RWPE2 (cell line): ENCODE results near the gene ZBTB49.

ENCODE experiments used
- ATAC-seq: fragments of 200-7000 bp; cut with Tn5 transposase; 3 replicates; pipeline ENCODE4 v1.9.1; 2021; ENCODE audit warnings: low read depth
- DNase-seq: peaks from one replicate; pipeline ENCODE4 v3.0.0-alpha.2; 2020; ENCODE audit warnings: low spot score
- H3K27ac ChIP-seq: fragments of 450-650 bp; 2 replicates; pipeline ENCODE4 v1.5.1; 2017; ENCODE audit warnings: mild to moderate bottlenecking; ENCODE audit not compliant: poor library complexity, severe bottlenecking
- H3K27me3 ChIP-seq: fragments of 250-450 bp; sonication (Bioruptor Pico); 2 replicates; pipeline ENCODE4 v1.5.1; 2021; ENCODE audit warnings: mild to moderate bottlenecking, moderate library complexity; ENCODE audit not compliant: insufficient read depth, poor library complexity, severe bottlenecking
- H3K36me3 ChIP-seq: fragments of 250-450 bp; sonication (Bioruptor Pico); 2 replicates; pipeline ENCODE4 v1.5.1; 2020; ENCODE audit warnings: low read depth, mild to moderate bottlenecking, moderate library complexity
- H3K4me1 ChIP-seq: fragments of 250-450 bp; sonication (Bioruptor Pico); 2 replicates; pipeline ENCODE4 v1.5.1; 2021; ENCODE audit warnings: mild to moderate bottlenecking, moderate library complexity; ENCODE audit not compliant: insufficient read depth, poor library complexity, severe bottlenecking
- H3K4me3 ChIP-seq: fragments of 250-450 bp; sonication (Bioruptor Pico); 2 replicates; pipeline ENCODE4 v1.5.1; 2021; ENCODE audit warnings: mild to moderate bottlenecking, moderate library complexity; ENCODE audit not compliant: severe bottlenecking
- H3K9me3 ChIP-seq: fragments of 250-450 bp; sonication (Bioruptor Pico); 2 replicates; pipeline ENCODE4 v1.5.1; 2021; ENCODE audit warnings: mild to moderate bottlenecking, moderate library complexity; ENCODE audit not compliant: severe bottlenecking
- TF ChIP-seq, protein P1 (sequence below): fragments of 450-650 bp; IDR thresholded peaks from one replicate; pipeline ENCODE4 v1.5.1; 2017; ENCODE audit warnings: mild to moderate bottlenecking, moderate library complexity; ENCODE audit not compliant: poor library complexity, severe bottlenecking

ZBTB49 gene

GRCh38 chr4:4259484-4260100 is 30.5 kb upstream of the ZBTB49 start:
- TF ChIP-seq, protein P1, sequence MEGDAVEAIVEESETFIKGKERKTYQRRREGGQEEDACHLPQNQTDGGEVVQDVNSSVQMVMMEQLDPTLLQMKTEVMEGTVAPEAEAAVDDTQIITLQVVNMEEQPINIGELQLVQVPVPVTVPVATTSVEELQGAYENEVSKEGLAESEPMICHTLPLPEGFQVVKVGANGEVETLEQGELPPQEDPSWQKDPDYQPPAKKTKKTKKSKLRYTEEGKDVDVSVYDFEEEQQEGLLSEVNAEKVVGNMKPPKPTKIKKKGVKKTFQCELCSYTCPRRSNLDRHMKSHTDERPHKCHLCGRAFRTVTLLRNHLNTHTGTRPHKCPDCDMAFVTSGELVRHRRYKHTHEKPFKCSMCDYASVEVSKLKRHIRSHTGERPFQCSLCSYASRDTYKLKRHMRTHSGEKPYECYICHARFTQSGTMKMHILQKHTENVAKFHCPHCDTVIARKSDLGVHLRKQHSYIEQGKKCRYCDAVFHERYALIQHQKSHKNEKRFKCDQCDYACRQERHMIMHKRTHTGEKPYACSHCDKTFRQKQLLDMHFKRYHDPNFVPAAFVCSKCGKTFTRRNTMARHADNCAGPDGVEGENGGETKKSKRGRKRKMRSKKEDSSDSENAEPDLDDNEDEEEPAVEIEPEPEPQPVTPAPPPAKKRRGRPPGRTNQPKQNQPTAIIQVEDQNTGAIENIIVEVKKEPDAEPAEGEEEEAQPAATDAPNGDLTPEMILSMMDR: no peak
- Histone ChIP-seq H3K27ac (no peak overlapping the region), H3K4me3 (no peak overlapping the region), H3K36me3 (no peaks in the 10 kb centered on the region), H3K27me3 (peaks cover 15% of the 10 kb centered on the region), H3K9me3 (no peaks in the 10 kb centered on the region), H3K4me1 (no peaks in the 10 kb centered on the region)
- DNase-seq (no peak), ATAC-seq (no peak)

DNA sequence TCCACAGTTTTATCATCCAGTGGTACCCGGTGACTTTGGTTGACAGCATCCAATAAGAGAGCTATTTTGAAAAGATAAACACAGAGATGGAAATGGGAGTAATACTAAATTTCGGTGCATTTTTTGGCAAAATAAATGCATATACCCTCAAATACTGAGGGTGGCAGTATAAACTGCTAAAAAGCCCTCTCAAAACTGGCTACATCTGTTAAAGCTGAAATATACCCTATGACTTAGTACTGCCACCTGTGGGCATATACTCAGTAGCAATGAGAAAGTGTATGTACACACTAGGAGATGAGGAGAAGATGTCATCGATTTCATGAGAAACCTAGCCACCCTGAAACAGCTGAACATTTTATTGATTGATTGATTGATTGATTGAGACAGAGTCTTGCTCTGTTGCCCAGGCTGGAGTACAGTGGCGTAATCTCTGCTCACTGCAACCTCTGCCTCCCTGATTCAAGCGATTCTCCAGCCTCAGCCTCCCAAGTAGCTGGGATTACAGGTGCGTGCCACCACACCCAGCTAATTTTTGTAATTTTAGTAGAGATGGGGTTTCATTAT is 29.8 kb upstream of the ZBTB49 start:
- no peak overlapping the region for H3K27ac ChIP-seq
- H3K27me3 ChIP-seq: peaks cover 8% of the 10 kb centered on the region
- peak; percentile 89 for ATAC-seq
- H3K36me3 ChIP-seq: no peaks in the 10 kb centered on the region
- no peaks in the 10 kb centered on the region for H3K9me3 ChIP-seq
- H3K4me1 ChIP-seq: no peaks in the 10 kb centered on the region
- DNase-seq: no peak
- no peak overlapping the region for H3K4me3 ChIP-seq
- TF ChIP-seq, protein P1: peak; percentile 72

GRCh38 chr4:4267981-4268380 is 22.1 kb upstream of the ZBTB49 start:
- H3K4me1 ChIP-seq: peaks cover 7% of the 10 kb centered on the region
- no peak overlapping the region for H3K27ac ChIP-seq
- no peak overlapping the region for H3K4me3 ChIP-seq
- ATAC-seq: no peak
- H3K27me3 ChIP-seq: no peaks in the 10 kb centered on the region
- DNase-seq: no peak
- H3K36me3 ChIP-seq: peaks cover 42% of the 10 kb centered on the region
- TF ChIP-seq, protein P1: no peak
- no peaks in the 10 kb centered on the region for H3K9me3 ChIP-seq

DNA sequence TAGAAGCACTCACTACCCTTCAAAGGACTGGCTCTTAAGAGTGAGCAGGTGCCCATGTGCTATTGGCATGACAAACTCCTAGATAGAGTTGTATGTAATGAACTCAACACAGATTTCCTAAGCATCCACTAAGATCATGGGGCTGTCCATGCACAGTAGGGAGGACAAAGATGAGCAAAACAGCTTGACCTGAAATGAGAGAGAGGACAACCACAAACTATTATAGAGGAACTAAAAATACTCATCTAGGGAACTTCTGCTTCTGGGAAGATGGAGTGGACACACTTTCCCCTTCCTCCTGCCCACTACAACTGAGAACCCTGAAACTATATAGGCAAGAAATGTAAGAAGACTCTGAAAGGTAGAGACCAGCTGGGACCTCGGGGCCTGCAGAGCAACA is 21.3 kb upstream of the ZBTB49 start:
- H3K4me3 ChIP-seq: no peak overlapping the region
- peaks cover 7% of the 10 kb centered on the region for H3K4me1 ChIP-seq
- H3K36me3 ChIP-seq: peaks cover 50% of the 10 kb centered on the region
- ATAC-seq (no peak), DNase-seq (no peak)
- H3K27ac ChIP-seq: peak overlapping the region; percentile 56
- no peaks in the 10 kb centered on the region for H3K9me3 ChIP-seq
- TF ChIP-seq, protein P1: no peak
- H3K27me3 ChIP-seq: no peaks in the 10 kb centered on the region

DNA sequence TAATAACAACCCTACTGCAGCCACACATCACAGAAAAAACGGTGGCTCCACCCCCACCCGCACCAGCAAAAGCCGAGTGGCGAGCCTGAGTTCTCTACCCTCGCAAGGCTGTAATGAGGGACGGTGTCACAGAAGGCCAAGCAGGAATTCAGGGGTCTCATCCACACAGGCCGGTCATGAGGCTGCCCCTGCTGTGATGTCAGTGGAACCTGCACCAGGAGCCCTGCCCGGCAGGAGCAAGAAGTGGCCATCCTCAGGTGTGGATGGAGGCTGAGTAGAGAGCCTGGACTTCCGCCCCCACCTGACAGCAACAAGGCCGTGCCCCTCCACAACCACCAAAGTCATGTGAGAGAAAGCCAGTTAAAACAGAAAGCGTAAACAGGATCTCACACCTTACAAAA is 20.7 kb upstream of the ZBTB49 start:
- Histone ChIP-seq H3K27me3 (no peaks in the 10 kb centered on the region), H3K27ac (peak overlapping the region; percentile 56), H3K4me1 (peaks cover 7% of the 10 kb centered on the region), H3K4me3 (no peak overlapping the region), H3K36me3 (peaks cover 54% of the 10 kb centered on the region), H3K9me3 (no peaks in the 10 kb centered on the region)
- TF ChIP-seq, protein P1: no peak
- ATAC-seq (no peak), DNase-seq (no peak)
